Pancreas (tissue), 10 donors: ENCODE measurements around the gene RWDD1. TPM values are rescaled to one million over a fixed set of nuclear protein-coding genes. Genes with fewer than 3 reads are reported as not detected.

Experiments
- ATAC-seq, 4 donors: fragments of 200-7000 bp; cut with Tn5 transposase; one replicate each; pipeline versions ENCODE4 v1.8.0 to v1.9.1; 2020; ENCODE audit warnings: mild to moderate bottlenecking in 4 of 4, moderate library complexity in 4 of 4
- DNase-seq, 6 donors: peaks; one replicate each; pipeline ENCODE4 v3.0.0-alpha.2; 2020
- FAIRE-seq: peaks from 2 replicates; lab custom pipeline; 2012; peaks lifted over from hg19 to GRCh38; lab: Jason Lieb, UNC
- H3K27ac ChIP-seq, 4 donors: fragments of 200-600 bp; sonication (generic); 1 replicate in 3 of 4; 2 replicates in 1 of 4; pipeline versions ENCODE4 v1.5.0 to v1.8.0; 2020
- H3K27me3 ChIP-seq, 4 donors: fragments of 200-600 bp; one replicate each; pipeline ENCODE4 v1.8.0; 2021
- H3K36me3 ChIP-seq, 3 donors: fragments of 200-600 bp; sonication (generic) in 1 of 3; one replicate each; pipeline versions ENCODE4 v1.5.0 to v1.8.0; 2020 to 2021
- H3K4me1 ChIP-seq, 3 donors: fragments of 200-600 bp; one replicate each; pipeline ENCODE4 v1.8.0; 2021
- H3K4me3 ChIP-seq, 4 donors: fragments of 200-600 bp; sonication (generic) in 2 of 4; one replicate each; pipeline versions ENCODE4 v1.5.0 to v1.8.0; 2020 to 2021
- H3K9me3 ChIP-seq, 4 donors: fragments of 200-600 bp; one replicate each; pipeline ENCODE4 v1.8.0; 2021
- CTCF ChIP-seq, 4 donors: fragments of 200-600 bp; sonication (generic) in 3 of 4; IDR thresholded peaks; one replicate each; pipeline versions ENCODE4 v1.5.0 to v1.8.0; 2021; ENCODE audit warnings: antibody characterized with exemption in 4 of 4
- WGBS, 2 donors: extraction: QIAGEN DNeasy Blood & Tissue Kit; methylation state at CpG; one replicate each; pipeline ENCODE4 v1.1.7; 2013; 5-methylcytosine and 5-hydroxymethylcytosine counted together
- intact Hi-C, 3 donors: fragments of 100-400 bp; cut with DNase I; formaldehyde crosslinking; loops; one replicate each; pipeline versions ENCODE4 v1.11.1 to v1.14.2; 2022
- polyA plus RNA-seq, 2 donors: library from polyadenylated mRNA; stranded (reverse); fragments of 200-250 nt; gene quantifications; one replicate each; pipeline ENCODE4 v1.2.3, GENCODE V29; 2013
- total RNA-seq, 6 donors: library from RNA; stranded (reverse); fragmentation: NEBNext Ultra II Directional in 4 of 6; extraction: Animal tissue kit (Norgen Biotek cat#: 25700) in 4 of 6; gene quantifications; one replicate each; pipeline versions ENCODE4 v1.2.1 to v1.2.4, GENCODE V29; 2021 to 2023
- donor health status: healthy with polysubstance abuse.
- donor health status: DM: no; HTN: no; CAD: no; lungs with moderate emphysema.
- donor health status: DM: no; HTN: no; CAD: no.
- donor health status: control.
- donor health status: control.
- donor health status: Bipolar disorder and iron deficiency.
- donor health status: DM: yes; HTN: yes; CAD: no.
- donor health status: DM: no; HTN: no; CAD: no.
- donor health status: DM: no; HTN: no; CAD: no.
- donor health status: DM: yes; HTN: yes; CAD: no.

RWDD1 gene
- total and polyA plus RNA-seq, 8 donors = 26.0 to 40.6 (median 29.4) TPM

DNA sequence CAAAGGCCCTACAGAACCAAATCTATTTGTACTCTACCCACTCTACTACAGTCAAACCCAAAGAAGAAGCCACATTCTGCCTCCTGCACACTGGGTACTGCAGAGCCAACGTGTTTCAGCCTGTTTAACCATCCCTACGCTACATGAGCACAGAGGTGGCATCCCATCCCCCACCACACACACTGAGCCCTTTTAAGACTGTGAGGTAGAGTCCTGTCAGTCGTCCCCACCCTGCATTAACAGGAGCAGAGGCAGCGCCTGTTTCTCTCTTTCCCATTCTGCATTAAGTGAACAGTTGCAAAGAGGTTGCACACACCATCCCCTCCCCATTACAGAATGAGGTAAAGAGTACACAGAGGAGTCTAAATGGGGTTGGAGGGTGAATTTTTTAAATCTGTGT is 39.8 kb downstream of the RWDD1 start:
- H3K4me1 ChIP-seq = peaks cover 0 to 10% (median 9%) of the 10 kb centered on the region in 3 donors
- intact Hi-C loops = no loop called here
- DNase-seq (no peak), ATAC-seq (no peak), FAIRE-seq (no peak)
- no peak for TF ChIP-seq CTCF (IDR thresholded peaks at IDR 0.05)
- H3K9me3 ChIP-seq = no peaks in the 10 kb centered on the region
- 83 to 85% methylated on average over 4 of the region's 4 CpGs for WGBS, 2 donors
- no peaks in the 10 kb centered on the region for H3K36me3 ChIP-seq
- no peaks in the 10 kb centered on the region for H3K27me3 ChIP-seq
- H3K27ac ChIP-seq = no peak overlapping the region
- H3K4me3 ChIP-seq = no peak overlapping the region

DNA sequence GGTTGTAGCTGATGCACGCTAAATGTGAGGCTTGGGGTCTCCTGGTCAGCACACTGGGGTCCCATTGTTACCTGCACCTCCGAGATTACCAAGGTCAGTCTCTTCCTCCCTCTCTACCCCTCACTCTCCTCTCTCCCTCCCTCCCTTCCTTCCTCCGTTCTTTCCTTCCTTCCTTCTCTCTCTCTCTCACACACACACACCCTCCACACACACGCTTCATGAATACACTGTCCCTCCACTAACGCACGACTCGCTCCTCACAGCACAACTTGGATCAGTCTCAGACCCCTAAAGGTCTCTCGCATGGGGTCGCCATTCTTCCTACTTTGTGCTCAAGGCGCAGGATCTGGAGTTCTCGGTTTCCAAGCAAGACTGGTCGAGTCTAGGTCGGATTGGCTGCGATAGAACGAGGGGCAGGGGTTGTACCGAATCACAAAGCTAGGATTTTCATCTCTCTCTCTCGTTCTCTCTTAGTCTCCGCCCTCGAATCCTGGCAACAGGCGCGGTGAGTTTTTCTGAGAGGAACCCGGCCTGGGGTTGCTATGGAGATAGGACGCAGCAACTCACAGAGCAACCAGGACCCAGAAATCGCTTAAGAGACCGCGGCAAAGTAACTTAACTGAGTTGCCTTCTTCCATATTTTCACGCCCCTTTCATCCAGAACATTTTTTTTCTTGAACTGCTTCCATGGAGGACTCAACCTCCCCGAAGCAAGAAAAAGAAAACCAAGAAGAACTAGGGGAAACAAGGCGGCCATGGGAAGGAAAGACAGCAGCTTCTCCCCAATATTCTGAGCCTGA is 44.8 kb downstream of the RWDD1 start, which contains the start of gene RSPH4A:
TSS of gene RSPH4A (plus strand) at position 543 of the 800 bp plus-strand sequence. CDS start at position 688, 145 bp downstream.
- Histone ChIP-seq H3K36me3 (no peaks in the 10 kb centered on the region), H3K4me1 (peaks cover 0 to 12% (median 10%) of the 10 kb centered on the region in 3 donors), H3K27ac (peak within 1 kb of the TSS in 2 of 4 donors; percentile 19 to 39), H3K9me3 (no peaks in the 10 kb centered on the region), H3K27me3 (no peaks in the 10 kb centered on the region), H3K4me3 (peak within 1 kb of the TSS; percentile 17 to 59 (median 36))
- peak; percentile 79 to 95 (median 92) for DNase-seq
- FAIRE-seq = peak; percentile 94
- intact Hi-C loops = no loop called here
- ATAC-seq = peak; percentile 97 to 99 (median 99)
- TF ChIP-seq CTCF (IDR thresholded peaks at IDR 0.05) = no peak
- WGBS, 2 donors = 0 to 1% methylated on average over 29 of the region's 29 CpGs

- FAIRE-seq = no peak
- H3K9me3 ChIP-seq = no peaks in the 10 kb centered on the region
- intact Hi-C loops = no loop called here
- H3K4me1 ChIP-seq = peaks cover 0 to 12% (median 10%) of the 10 kb centered on the region in 3 donors
- DNase-seq = peak in 4 of 6 donors; percentile 25 to 55 (median 28)
- no peaks in the 10 kb centered on the region for H3K36me3 ChIP-seq
- no peak overlapping the region for H3K27ac ChIP-seq
- H3K4me3 ChIP-seq = peak overlapping the region; percentile 17 to 59 (median 32)
- no peaks in the 10 kb centered on the region for H3K27me3 ChIP-seq
- TF ChIP-seq CTCF (IDR thresholded peaks at IDR 0.05) = no peak
- ATAC-seq = peak; percentile 18 to 62 (median 44)
- WGBS, 2 donors = 0 to 1% methylated on average over 16 of the region's 16 CpGs
These were observed 45.4 kb downstream of the RWDD1 start for GRCh38 chr6:116616737-116617053.

- no peaks in the 10 kb centered on the region for H3K9me3 ChIP-seq
- no peak for TF ChIP-seq CTCF (IDR thresholded peaks at IDR 0.05)
- no peak for ATAC-seq
- no peak overlapping the region for H3K4me3 ChIP-seq
- DNase-seq = no peak
- 56 to 57% methylated on average over 3 of the region's 3 CpGs for WGBS, 2 donors
- H3K4me1 ChIP-seq = no peaks in the 10 kb centered on the region
- no peaks in the 10 kb centered on the region for H3K36me3 ChIP-seq
- H3K27ac ChIP-seq = no peak overlapping the region
- no peaks in the 10 kb centered on the region for H3K27me3 ChIP-seq
- intact Hi-C loops = no loop called here
- no peak for FAIRE-seq
These were observed 52.9 kb downstream of the RWDD1 start for GRCh38 chr6:116624036-116624805.
